ENCODE measurements around the gene RFX4. TPM values are rescaled to one million over a fixed set of nuclear protein-coding genes. Genes with fewer than 3 reads are reported as not detected.

RFX4 gene
- total and polyA plus RNA-seq, 2 donors (not counting 3 experiments of a cell fraction or from before 2014, with no cell fraction given) = not detected

GRCh38 chr12:106745181-106745745 is 162.5 kb downstream of the RFX4 start:
- Histone ChIP-seq H4K20me1 (replicated peaks; ENCODE audit: control insufficient read depth, extremely low read depth, insufficient read depth, low read length) (no peaks in the 10 kb centered on the region), H3K4me3 (replicated peaks in 1 of 3; ENCODE audit: insufficient read depth in 1 of 3, low read depth in 1 of 3, low read length in 3 of 3) (no peak overlapping the region), H3K79me2 (ENCODE audit: control insufficient read depth, insufficient read depth, low read length) (no peaks in the 10 kb centered on the region), H3K9ac (replicated peaks; ENCODE audit: extremely low read depth, insufficient read depth, low read length) (no peak overlapping the region), H3K27me3 (ENCODE audit: control insufficient read depth in 2 of 2, insufficient read depth in 2 of 2, low read length in 2 of 2) (peaks cover 7 to 16% of the 10 kb centered on the region in 2 experiments), H2AFZ (ENCODE audit: low read depth, low read length) (no peak overlapping the region), H3K9me3 (replicated peaks; ENCODE audit: control insufficient read depth, insufficient read depth, low read length) (no peaks in the 10 kb centered on the region), H3K4me2 (ENCODE audit: insufficient read depth, low read length) (no peak overlapping the region), H3K4me1 (ENCODE audit: control insufficient read depth, extremely low read depth, insufficient read depth, low read length) (no peaks in the 10 kb centered on the region), H3K27ac (ENCODE audit: insufficient read depth, low read depth, low read length) (no peak overlapping the region), H3K9me1 (replicated peaks; ENCODE audit: control insufficient read depth, extremely low read depth, insufficient read depth, low read length) (no peaks in the 10 kb centered on the region), H3K36me3 (ENCODE audit: control insufficient read depth in 2 of 2, extremely low read depth in 1 of 2, insufficient read depth in 2 of 2, low read length in 2 of 2) (no peaks in the 10 kb centered on the region)
- no peak for DNase-seq (ENCODE audit: low read depth, low spot score)
- ChIA-PET CTCF (no interaction called here), POLR2A (no interaction called here)
- no TSS peak for BruUV-seq (replicated peaks)
- no peak for FAIRE-seq
- no peak for TF ChIP-seq CTCF (IDR thresholded peaks at IDR 0.05; ENCODE audit: extremely low read depth in 1 of 2, insufficient read depth in 1 of 2, low read depth in 1 of 2, low read length in 2 of 2)
- TF ChIP-seq JUN (IDR thresholded peaks at IDR 0.05; ENCODE audit: borderline replicate concordance, insufficient read depth, insufficient read length, low read depth) = no peak
- no peak for TF ChIP-seq MYC (IDR thresholded peaks at IDR 0.05; ENCODE audit: low read depth, low read length)
- no peak for TF ChIP-seq GATA2 (IDR thresholded peaks at IDR 0.05; ENCODE audit: insufficient read depth, insufficient read length, low read depth, low read length)
- no peak for TF ChIP-seq EZH2 (IDR thresholded peaks at IDR 0.05; ENCODE audit: borderline replicate concordance, low read depth, low read length, severe bottlenecking)
- no peak for TF ChIP-seq FOS (IDR thresholded peaks at IDR 0.05; ENCODE audit: borderline replicate concordance, insufficient read depth, low read length)
- no peak for TF ChIP-seq POLR2AphosphoS5 (IDR thresholded peaks at IDR 0.05; ENCODE audit: insufficient read depth, low read depth, low read length)
- TF ChIP-seq MAX (IDR thresholded peaks at IDR 0.05; ENCODE audit: insufficient read depth, insufficient read length) = no peak
- no peak for TF ChIP-seq POLR2A (IDR thresholded peaks at IDR 0.05; ENCODE audit: low read depth, low read length)
- intact Hi-C loops (cut with micrococcal nuclease) (no loop called here), dilution Hi-C loops (cut with MboI; ENCODE audit: extremely low pct_ligation_motif_present, low sequenced_read_pairs) (no loop called here)

Measured in endothelial cell of umbilical vein (primary cell).